Gastrocnemius medialis (tissue), 4 donors: ENCODE measurements around the gene SURF4.

ENCODE experiments used
- CTCF ChIP-seq, 5 experiments: fragments of 450-650 bp in 3 of 5; fragments of 200-600 bp in 2 of 5; sonication (generic) in 2 of 5; IDR thresholded peaks in 4 of 5; conservative IDR thresholded peaks in 1 of 5; 1 replicate in 4 of 5; 2 replicates in 1 of 5; pipeline ENCODE4 v1.5.1; 2016 to 2019; ENCODE audit warnings: antibody characterized with exemption in 5 of 5, mild to moderate bottlenecking in 3 of 5, moderate library complexity in 3 of 5
- POLR2A ChIP-seq, 2 donors: fragments of 450-650 bp; IDR thresholded peaks; one replicate each; pipeline ENCODE4 v1.6.1; 2017; ENCODE audit warnings: antibody characterized with exemption in 2 of 2, mild to moderate bottlenecking in 2 of 2, moderate library complexity in 2 of 2

- TF ChIP-seq CTCF (IDR thresholded peaks at IDR 0.05 in 4 of 5, conservative IDR thresholded peaks at IDR 0.05 in 1 of 5) (no peak), POLR2A (IDR thresholded peaks at IDR 0.05) (no peak)
Observed at GRCh38 chr9:133342570-133342969, 33.3 kb downstream of the SURF4 start.
